ENCODE measurements around the gene CHST3. TPM values are rescaled to one million over a fixed set of nuclear protein-coding genes. Genes with fewer than 3 reads are reported as not detected.
"Not testable (repeated sequence)": the region's sequence is repeated elsewhere in the genome, so short reads cannot be mapped to it uniquely, and the experiment has no call there.

The CHST3 gene
- total and polyA plus RNA-seq, 4 donors, result 2.2 to 13.7 (median 8.0) TPM

GRCh38 chr10:71985542-71986250 is 21.5 kb downstream of the CHST3 start:
- Histone ChIP-seq H3K4me1 (ENCODE audit: control insufficient read depth in 5 of 5, insufficient read depth in 5 of 5, low read length in 5 of 5) (peaks cover 22 to 62% (median 44%) of the 10 kb centered on the region in 5 donors), H3K4me3 (no peak overlapping the region), H3K27me3 (ENCODE audit: control insufficient read depth in 3 of 3, insufficient read depth in 3 of 3, low read length in 2 of 3) (no peaks in the 10 kb centered on the region), H3K36me3 (ENCODE audit: control insufficient read depth in 4 of 4, insufficient read depth in 4 of 4, low read length in 4 of 4) (no peaks in the 10 kb centered on the region), H3K9me3 (ENCODE audit: control insufficient read depth in 4 of 4, insufficient read depth in 3 of 4, low read length in 3 of 4) (no peaks in the 10 kb centered on the region), H3K27ac (ENCODE audit: low read depth in 1 of 2, low read length in 1 of 2) (peak overlapping the region; percentile 58 to 78), H3K9ac (ENCODE audit: insufficient read depth in 1 of 2, low read length in 2 of 2) (peak overlapping the region in 1 of 2 donors; percentile 13)
- WGBS, 2 donors, result 63 to 76% methylated on average over 4 of the region's 4 CpGs
- no peak for TF ChIP-seq CTCF (IDR thresholded peaks at IDR 0.05; ENCODE audit: control extremely low read depth, extremely low read depth)
- peak; percentile 36 for ATAC-seq (ENCODE audit: insufficient read depth, low FRiP score)
- peak; percentile 66 to 70 (median 70) for DNase-seq

- H3K4me1 ChIP-seq (ENCODE audit: control insufficient read depth in 5 of 5, insufficient read depth in 5 of 5, low read length in 5 of 5), result peaks cover 17 to 37% (median 22%) of the 10 kb centered on the region in 5 donors
- 91 to 96% methylated on average over 6 of the region's 6 CpGs for WGBS, 2 donors
- not testable (repeated sequence) for DNase-seq; H3K9me3 ChIP-seq (ENCODE audit: control insufficient read depth in 4 of 4, insufficient read depth in 3 of 4, low read length in 3 of 4); H3K27me3 ChIP-seq (ENCODE audit: control insufficient read depth in 3 of 3, insufficient read depth in 3 of 3, low read length in 2 of 3); H3K9ac ChIP-seq (ENCODE audit: insufficient read depth in 1 of 2, low read length in 2 of 2); ATAC-seq (ENCODE audit: insufficient read depth, low FRiP score); H3K27ac ChIP-seq (ENCODE audit: low read depth in 1 of 2, low read length in 1 of 2); H3K36me3 ChIP-seq (ENCODE audit: control insufficient read depth in 4 of 4, insufficient read depth in 4 of 4, low read length in 4 of 4); H3K4me3 ChIP-seq
Measured at GRCh38 chr10:71988895-71989294, 24.7 kb downstream of the CHST3 start.

DNA sequence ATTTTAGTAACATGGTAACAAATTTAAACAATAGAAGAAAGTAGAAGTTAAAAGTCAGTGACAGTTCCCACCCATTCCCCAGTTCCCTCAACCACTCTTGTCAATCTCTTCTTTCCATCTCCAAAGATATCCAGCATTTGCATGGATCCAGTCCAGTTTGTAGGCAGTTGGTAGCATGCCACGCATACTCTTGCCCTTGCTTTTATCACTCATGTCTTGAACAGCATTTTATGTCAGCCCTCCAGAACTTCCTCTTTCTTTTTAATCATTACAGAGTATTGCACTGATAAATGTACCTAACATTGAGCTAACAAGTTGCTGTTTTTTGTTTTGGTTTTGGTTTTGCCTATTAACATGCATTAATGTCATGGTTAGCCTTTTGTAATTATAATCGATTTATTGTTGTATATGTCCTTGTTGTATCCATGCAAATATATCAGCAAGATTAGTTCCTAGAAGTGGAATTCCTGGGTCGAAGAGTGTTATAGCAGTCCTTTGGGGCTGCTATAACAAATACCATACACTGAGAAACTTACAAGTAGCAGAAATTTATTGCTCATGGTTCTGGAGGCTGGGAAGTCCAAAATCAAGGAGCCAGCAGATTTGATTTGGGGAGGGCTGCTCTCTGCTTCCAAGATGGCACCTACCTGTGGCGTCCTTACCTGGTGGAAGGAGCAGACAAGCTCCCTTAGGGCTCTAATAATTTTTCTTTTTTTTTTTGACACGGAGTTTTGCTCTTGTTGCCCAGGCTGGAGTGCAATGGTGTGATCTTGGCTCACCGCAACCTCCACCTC is 25.7 kb downstream of the CHST3 start:
- Histone ChIP-seq H3K9ac (ENCODE audit: insufficient read depth in 1 of 2, low read length in 2 of 2) (no peak overlapping the region), H3K4me3 (no peak overlapping the region), H3K27ac (ENCODE audit: low read depth in 1 of 2, low read length in 1 of 2) (no peak overlapping the region), H3K4me1 (ENCODE audit: control insufficient read depth in 5 of 5, insufficient read depth in 5 of 5, low read length in 5 of 5) (peaks cover 15 to 33% (median 17%) of the 10 kb centered on the region in 5 donors), H3K27me3 (ENCODE audit: control insufficient read depth in 3 of 3, insufficient read depth in 3 of 3, low read length in 2 of 3) (no peaks in the 10 kb centered on the region), H3K9me3 (ENCODE audit: control insufficient read depth in 4 of 4, insufficient read depth in 3 of 4, low read length in 3 of 4) (no peaks in the 10 kb centered on the region), H3K36me3 (ENCODE audit: control insufficient read depth in 4 of 4, insufficient read depth in 4 of 4, low read length in 4 of 4) (no peaks in the 10 kb centered on the region)
- DNase-seq (no peak), ATAC-seq (ENCODE audit: insufficient read depth, low FRiP score) (no peak)
- no peak for TF ChIP-seq CTCF (IDR thresholded peaks at IDR 0.05; ENCODE audit: control extremely low read depth, extremely low read depth)
- WGBS, 2 donors, result 68 to 82% methylated on average over 6 of the region's 6 CpGs

- whole genome bisulfite sequencing, 2 donors, result 87 to 98% methylated on average over 7 of the region's 7 CpGs
- Histone ChIP-seq H3K36me3 (ENCODE audit: control insufficient read depth in 4 of 4, insufficient read depth in 4 of 4, low read length in 4 of 4) (no peaks in the 10 kb centered on the region), H3K27ac (ENCODE audit: low read depth in 1 of 2, low read length in 1 of 2) (no peak overlapping the region), H3K4me1 (ENCODE audit: control insufficient read depth in 5 of 5, insufficient read depth in 5 of 5, low read length in 5 of 5) (peaks cover 7 to 32% (median 16%) of the 10 kb centered on the region in 5 donors), H3K27me3 (ENCODE audit: control insufficient read depth in 3 of 3, insufficient read depth in 3 of 3, low read length in 2 of 3) (no peaks in the 10 kb centered on the region), H3K4me3 (no peak overlapping the region), H3K9me3 (ENCODE audit: control insufficient read depth in 4 of 4, insufficient read depth in 3 of 4, low read length in 3 of 4) (no peaks in the 10 kb centered on the region), H3K9ac (ENCODE audit: insufficient read depth in 1 of 2, low read length in 2 of 2) (no peak overlapping the region)
- no peak for ATAC-seq (ENCODE audit: insufficient read depth, low FRiP score)
- no peak for DNase-seq
- no peak for TF ChIP-seq CTCF (IDR thresholded peaks at IDR 0.05; ENCODE audit: control extremely low read depth, extremely low read depth)
Measured at GRCh38 chr10:71990706-71991269, 26.6 kb downstream of the CHST3 start.

Data from lung (tissue), 12 donors.